ENCODE data around the gene ZNF267.
"Not testable (repeated sequence)": the region's sequence is repeated elsewhere in the genome, so short reads cannot be mapped to it uniquely, and the experiment has no call there.

ZNF267 gene

GRCh38 chr16:31880322-31880979 is 6.8 kb downstream of the ZNF267 start:
- DNase-seq, result no peak

- no peak for DNase-seq
Measured at GRCh38 chr16:31886227-31886626, 12.6 kb downstream of the ZNF267 start.

GRCh38 chr16:31888735-31889134 is 15.1 kb downstream of the ZNF267 start:
- no peak for DNase-seq

GRCh38 chr16:31892111-31892510 is 18.5 kb downstream of the ZNF267 start:
- DNase-seq, result not testable (repeated sequence)

GRCh38 chr16:31893824-31894223 is 20.2 kb downstream of the ZNF267 start:
- no peak for DNase-seq

GRCh38 chr16:31897283-31897682 is 23.7 kb downstream of the ZNF267 start:
- no peak for DNase-seq

GRCh38 chr16:31899505-31899904 is 25.9 kb downstream of the ZNF267 start:
- no peak for DNase-seq

- DNase-seq, result not testable (repeated sequence)
Measured at GRCh38 chr16:31904571-31904970, 31.0 kb downstream of the ZNF267 start.

- DNase-seq, result no peak
Measured at GRCh38 chr16:31913668-31914067, 40.1 kb downstream of the ZNF267 start.

- DNase-seq, result no peak
Measured at GRCh38 chr16:31916056-31916488, 42.5 kb downstream of the ZNF267 start.

GRCh38 chr16:31920373-31920772 is 46.8 kb downstream of the ZNF267 start:
- no peak for DNase-seq

GRCh38 chr16:31951806-31952205 is 78.2 kb downstream of the ZNF267 start:
- not testable (repeated sequence) for DNase-seq

- DNase-seq, result not testable (repeated sequence)
Measured at GRCh38 chr16:31952206-31952605, 78.6 kb downstream of the ZNF267 start.

- not testable (repeated sequence) for DNase-seq
Measured at GRCh38 chr16:31956221-31956620, 82.6 kb downstream of the ZNF267 start.

GRCh38 chr16:31960186-31960910 is 86.7 kb downstream of the ZNF267 start:
- DNase-seq, result not testable (repeated sequence)

Measured in cerebellar nuclear complex (tissue), 1 donor.